Heart right ventricle (tissue), 16 donors: ENCODE data around the gene ZNF584. TPM values are rescaled to one million over a fixed set of nuclear protein-coding genes. Genes with fewer than 3 reads are reported as not detected.

ENCODE experiments used
- ATAC-seq, 8 donors: fragments of 200-7000 bp; cut with Tn5 transposase; one replicate each; pipeline ENCODE4 v1.9.1; 2020; ENCODE audit warnings: mild to moderate bottlenecking in 8 of 8, moderate library complexity in 8 of 8, moderate number of reproducible peaks in 1 of 8
- DNase-seq, 2 donors: peaks; one replicate each; pipeline ENCODE4 v3.0.0-alpha.2; 2020
- H3K27ac ChIP-seq, 10 donors: fragments of 200-600 bp; sonication (generic) in 2 of 10; one replicate each; pipeline versions ENCODE4 v1.5.0 to v1.8.0; 2020 to 2022; ENCODE audit warnings: mild to moderate bottlenecking in 3 of 10
- H3K27me3 ChIP-seq, 7 donors: fragments of 200-600 bp; one replicate each; pipeline ENCODE4 v1.8.0; 2021 to 2022; ENCODE audit warnings: mild to moderate bottlenecking in 2 of 7
- H3K36me3 ChIP-seq, 9 donors: fragments of 200-600 bp; sonication (generic) in 1 of 9; one replicate each; pipeline versions ENCODE4 v1.5.0 to v1.8.0; 2020 to 2022; ENCODE audit warnings: mild to moderate bottlenecking in 2 of 9
- H3K4me1 ChIP-seq, 9 donors: fragments of 200-600 bp; sonication (generic) in 1 of 9; one replicate each; pipeline versions ENCODE4 v1.5.0 to v1.8.0; 2020 to 2022; ENCODE audit warnings: mild to moderate bottlenecking in 4 of 9
- H3K4me3 ChIP-seq, 10 donors: fragments of 200-600 bp; sonication (generic) in 2 of 10; one replicate each; pipeline versions ENCODE4 v1.5.0 to v1.8.0; 2020 to 2022; ENCODE audit warnings: mild to moderate bottlenecking in 7 of 10, moderate library complexity in 2 of 10
- H3K9me3 ChIP-seq, 11 donors: fragments of 200-600 bp in 10 of 11; sonication (generic) in 2 of 11; one replicate each; pipeline versions ENCODE4 v1.5.0 to v1.8.0; 2013 to 2022; ENCODE audit warnings: mild to moderate bottlenecking in 2 of 11, control low read depth in 1 of 11, moderate library complexity in 1 of 11
- CTCF ChIP-seq, 9 donors: fragments of 200-600 bp; sonication (generic) in 2 of 9; IDR thresholded peaks; one replicate each; pipeline versions ENCODE4 v1.5.0 to v1.8.0; 2021 to 2022; ENCODE audit warnings: antibody characterized with exemption in 9 of 9, mild to moderate bottlenecking in 5 of 9, moderate library complexity in 1 of 9
- WGBS, 2 donors: extraction: QIAGEN DNeasy Blood & Tissue Kit; methylation state at CpG; one replicate each; pipeline ENCODE4 v1.1.7; 2013; ENCODE audit warnings: inconsistent platforms in 1 of 2; 5-methylcytosine and 5-hydroxymethylcytosine counted together
- intact Hi-C, 10 donors: fragments of 100-400 bp; cut with DNase I; formaldehyde crosslinking; loops; one replicate each; pipeline versions ENCODE4 v1.11.1 to v1.14.2; 2022
- polyA plus RNA-seq, 2 donors: library from polyadenylated mRNA; stranded (reverse); fragments of 200-250 nt; gene quantifications; one replicate each; pipeline ENCODE4 v1.2.3, GENCODE V29; 2013
- total RNA-seq, 10 donors: library from RNA; stranded (reverse); fragmentation: NEBNext Ultra II Directional in 3 of 10; extraction: Animal tissue kit (Norgen Biotek cat#: 25700) in 3 of 10; gene quantifications; one replicate each; pipeline versions ENCODE4 v1.2.1 to v1.2.4, GENCODE V29; 2021 to 2023
- donor health status: Arrhythmogenic right ventricular cardiomyopathy.
- donor health status: ischemic (EF 13 %, LVEDD 7.1; RV severe dilation, severe dysfunction).
- donor health status: healthy with polysubstance abuse.
- donor health status: DM: no; HTN: yes; CAD: no.
- donor health status: DM: no; HTN: no; CAD: no.
- donor health status: ischemic (EF 25% LVEDD 6.9; RV normal size, moderate dysfunction).
- donor health status: ischemic (EF 25% LVEDD 5.7; RV mildly dilated, moderate dysfunction).
- donor health status: healthy.
- donor health status: DM: yes; HTN: yes; CAD: no.
- donor health status: Ischemic cardiomyopathy.
- donor health status: ischemic (EF 35%, LVEDD 5.7; RV mildly dilated, moderate dysfunction).
- donor health status: nonischemic (EF 11% LVEDD 7.7; RV severe dilation, severe dysfunction).
- donor health status: DM: yes; HTN: yes; CAD: no.
- donor health status: PGD.
- donor health status: ischemic (EF 29% LVEDD 5.4; RV normal size, mild dysfunction).
- donor health status: nonischemic (EF 23%, LVEDD 6.1; RV moderate dilation, normal function).

Gene ZNF584
- total and polyA plus RNA-seq, 12 donors: 6.5 to 20.4 (median 16.7) TPM

DNA sequence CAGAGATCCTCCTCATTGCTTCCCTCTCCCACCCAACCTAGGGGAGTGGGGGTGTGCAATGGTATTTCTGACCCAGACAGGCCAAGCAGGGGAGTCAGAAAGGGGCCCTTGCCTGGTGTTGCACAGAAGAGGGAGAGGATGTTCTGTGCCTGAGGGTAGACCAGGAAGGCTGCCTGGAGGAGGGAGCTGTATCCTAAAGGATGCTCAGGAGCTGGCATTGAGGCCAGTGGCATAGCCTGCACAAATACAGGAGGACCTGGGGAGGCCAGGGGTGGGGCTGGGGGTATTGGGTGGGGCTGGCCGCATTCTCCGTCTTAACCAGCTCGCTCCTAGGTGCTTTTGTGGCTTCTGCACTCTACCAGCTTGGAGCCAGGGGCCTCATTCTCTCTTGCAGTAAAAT is 8.5 kb upstream of the ZNF584 start:
- intact Hi-C loops: loop anchor here in 1 of 10 donors (2.0 kb wide), 1 partner anchor 13 kb away; the partner anchor contains the start of gene RPS5
- H3K4me1 ChIP-seq: peaks cover 8 to 27% (median 13%) of the 10 kb centered on the region in 9 donors
- WGBS, 2 donors: 95% methylated on average over 3 of the region's 3 CpGs
- DNase-seq (no peak), ATAC-seq (no peak)
- H3K36me3 ChIP-seq: peaks cover 0 to 6% (median 4%) of the 10 kb centered on the region in 9 donors
- H3K9me3 ChIP-seq: no peaks in the 10 kb centered on the region
- no peak overlapping the region for H3K27ac ChIP-seq
- no peak overlapping the region for H3K4me3 ChIP-seq
- H3K27me3 ChIP-seq: peaks cover 0 to 31% (median 23%) of the 10 kb centered on the region in 7 donors
- no peak for TF ChIP-seq CTCF (IDR thresholded peaks at IDR 0.05)

- Histone ChIP-seq H3K36me3 (peaks cover 0 to under 1% (median 0%) of the 10 kb centered on the region in 9 donors), H3K27ac (peak overlapping the region in 5 of 10 donors; percentile 33 to 66 (median 38)), H3K4me3 (peak overlapping the region; percentile 4 to 74 (median 62)), H3K4me1 (peaks cover 8 to 27% (median 13%) of the 10 kb centered on the region in 9 donors), H3K27me3 (peaks cover 0 to 27% (median 21%) of the 10 kb centered on the region in 7 donors), H3K9me3 (no peaks in the 10 kb centered on the region)
- intact Hi-C loops: loop anchor here in 1 of 10 donors (2.0 kb wide), 1 partner anchor 14 kb away; the partner anchor contains the start of gene RPS5
- TF ChIP-seq CTCF (IDR thresholded peaks at IDR 0.05): no peak
- DNase-seq (no peak), ATAC-seq (peak in 3 of 8 donors; percentile 1 to 8 (median 1))
- 52 to 54% methylated on average over 18 of the region's 18 CpGs for WGBS, 2 donors
Observed at GRCh38 chr19:58400316-58400915, 8.0 kb upstream of the ZNF584 start.

DNA sequence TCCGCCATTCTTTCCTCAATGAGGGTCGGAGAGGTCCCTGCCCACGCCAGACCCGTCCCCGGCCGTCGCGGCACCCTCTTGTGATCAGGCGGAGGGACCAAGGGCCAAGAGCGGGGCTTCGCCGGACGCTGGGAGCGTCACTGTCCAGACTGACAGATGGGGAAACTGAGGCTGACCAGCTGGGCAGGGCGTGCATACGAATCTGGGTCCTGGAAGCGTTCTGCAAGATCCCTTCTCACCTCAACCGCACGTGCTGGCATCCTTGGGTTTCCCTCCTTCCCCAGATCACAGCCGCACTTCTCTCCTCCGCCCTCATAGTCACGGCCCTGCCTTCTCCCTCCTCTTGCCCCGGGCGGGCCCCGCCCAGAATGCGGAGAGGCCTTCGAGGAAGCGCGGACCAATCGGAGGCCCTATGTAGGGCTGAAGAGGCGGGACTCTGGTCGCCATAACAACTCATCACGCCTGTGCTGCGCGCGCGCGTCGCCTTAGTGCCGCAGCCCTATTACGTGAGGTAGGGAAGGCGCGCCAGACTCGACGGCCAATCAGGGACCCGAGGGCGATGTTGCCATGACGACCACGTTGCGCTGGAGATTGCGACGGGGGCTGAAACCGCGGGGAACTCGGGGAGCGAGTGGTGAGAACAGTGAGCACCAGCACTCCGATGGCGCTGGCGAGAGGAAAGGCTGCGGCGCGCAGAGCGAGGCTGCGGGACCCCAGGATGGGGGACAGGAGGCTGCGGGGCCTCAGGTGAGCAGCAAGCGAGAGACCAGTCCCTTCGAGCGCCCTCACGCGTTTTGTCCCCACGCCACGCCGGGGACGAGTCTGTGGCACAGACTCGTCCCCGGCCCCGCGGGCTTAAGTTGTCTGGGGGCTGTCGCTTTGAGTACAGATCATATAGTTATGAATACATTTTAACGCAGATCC is 7.3 kb upstream of the ZNF584 start:
- WGBS, 2 donors: 1 to 2% methylated on average over 79 to 80 of the region's 80 CpGs
- H3K27ac ChIP-seq: peak overlapping the region in 7 of 10 donors; percentile 37 to 72 (median 52)
- intact Hi-C loops: loop anchor here in 1 of 10 donors (2.0 kb wide), 1 partner anchor 14 kb away; the partner anchor contains the start of gene RPS5

More for the DNA sequence above, 7.3 kb upstream of the ZNF584 start:
- TF ChIP-seq CTCF (IDR thresholded peaks at IDR 0.05): peak in 3 of 9 donors; percentile 28 to 41 (median 30)
- Histone ChIP-seq H3K27me3 (peaks cover 0 to 19% (median 15%) of the 10 kb centered on the region in 7 donors), H3K4me3 (peak overlapping the region; percentile 4 to 74 (median 62)), H3K36me3 (no peaks in the 10 kb centered on the region), H3K4me1 (peaks cover 7 to 22% (median 13%) of the 10 kb centered on the region in 9 donors), H3K9me3 (no peaks in the 10 kb centered on the region)
- DNase-seq (peak; percentile 99 to 100), ATAC-seq (peak; percentile 98 to 100 (median 100))
